Stimulated activated CD8-positive, alpha-beta memory T cell treated with anti-CD3 and anti-CD28 coated beads, Interleukin-7, amount 100 ng/mL, for 4 hours (primary cell): ENCODE measurements around the gene TMEM63A.

Experiments used
- DNase-seq, 2 donors: peaks; one replicate each; pipeline ENCODE4 v3.0.0-alpha.2; 2020; ENCODE audit warnings: low read depth in 2 of 2

Gene TMEM63A

GRCh38 chr1:225886159-225887029 is 4.2 kb upstream of the TMEM63A start:
- DNase-seq = no peak

- no peak for DNase-seq
These were observed 3.2 kb upstream of the TMEM63A start for GRCh38 chr1:225885336-225885735.

GRCh38 chr1:225883616-225884265 is 1.6 kb upstream of the TMEM63A start:
- DNase-seq = no peak

GRCh38 chr1:225882694-225883615 is 775 bp upstream of the TMEM63A start:
- DNase-seq = peak in 1 of 2 donors; percentile 16

GRCh38 chr1:225881081-225881958 is 860 bp downstream of the TMEM63A start:
- DNase-seq = peak in 1 of 2 donors; percentile 33

- DNase-seq = no peak
These were observed 1.5 kb downstream of the TMEM63A start for GRCh38 chr1:225880636-225881035.

GRCh38 chr1:225880222-225880588 is 2.0 kb downstream of the TMEM63A start:
- DNase-seq = no peak

GRCh38 chr1:225879521-225880221 is 2.5 kb downstream of the TMEM63A start:
- DNase-seq = no peak

GRCh38 chr1:225878282-225878681 is 3.9 kb downstream of the TMEM63A start:
- no peak for DNase-seq

- no peak for DNase-seq
These were observed 4.6 kb downstream of the TMEM63A start for GRCh38 chr1:225877580-225877979.

GRCh38 chr1:225876900-225877510 is 5.2 kb downstream of the TMEM63A start:
- no peak for DNase-seq

- DNase-seq = no peak
These were observed 7.0 kb downstream of the TMEM63A start for GRCh38 chr1:225875044-225875815.

GRCh38 chr1:225874431-225874830 is 7.7 kb downstream of the TMEM63A start:
- no peak for DNase-seq

GRCh38 chr1:225873281-225873850 is 8.8 kb downstream of the TMEM63A start:
- DNase-seq = no peak

GRCh38 chr1:225872075-225872430 is 10.1 kb downstream of the TMEM63A start:
- no peak for DNase-seq

- DNase-seq = no peak
These were observed 10.7 kb downstream of the TMEM63A start for GRCh38 chr1:225871359-225872074.

GRCh38 chr1:225870911-225871310 is 11.3 kb downstream of the TMEM63A start:
- DNase-seq = no peak

- DNase-seq = no peak
These were observed 13.4 kb downstream of the TMEM63A start for GRCh38 chr1:225868631-225869330.
